A375 (cell line): ENCODE measurements around the gene PDE10A. TPM values are rescaled to one million over a fixed set of nuclear protein-coding genes. Genes with fewer than 3 reads are reported as not detected.

Source experiments
- small RNA-seq: library from RNA; depleted of rRNA; stranded (forward); fragments of <200 nt; gene quantifications from one replicate; pipeline ENCODE3, GENCODE V24; 2014
- total RNA-seq: library from RNA; depleted of rRNA; stranded (reverse); fragments of >200 nt; shearing (Covaris generic); gene quantifications from 2 replicates; pipeline ENCODE4 v1.2.3, GENCODE V29; 2014; rRNA removed

PDE10A gene
- total RNA-seq = 66.4 and 71.8 TPM in 2 replicates

DNA sequence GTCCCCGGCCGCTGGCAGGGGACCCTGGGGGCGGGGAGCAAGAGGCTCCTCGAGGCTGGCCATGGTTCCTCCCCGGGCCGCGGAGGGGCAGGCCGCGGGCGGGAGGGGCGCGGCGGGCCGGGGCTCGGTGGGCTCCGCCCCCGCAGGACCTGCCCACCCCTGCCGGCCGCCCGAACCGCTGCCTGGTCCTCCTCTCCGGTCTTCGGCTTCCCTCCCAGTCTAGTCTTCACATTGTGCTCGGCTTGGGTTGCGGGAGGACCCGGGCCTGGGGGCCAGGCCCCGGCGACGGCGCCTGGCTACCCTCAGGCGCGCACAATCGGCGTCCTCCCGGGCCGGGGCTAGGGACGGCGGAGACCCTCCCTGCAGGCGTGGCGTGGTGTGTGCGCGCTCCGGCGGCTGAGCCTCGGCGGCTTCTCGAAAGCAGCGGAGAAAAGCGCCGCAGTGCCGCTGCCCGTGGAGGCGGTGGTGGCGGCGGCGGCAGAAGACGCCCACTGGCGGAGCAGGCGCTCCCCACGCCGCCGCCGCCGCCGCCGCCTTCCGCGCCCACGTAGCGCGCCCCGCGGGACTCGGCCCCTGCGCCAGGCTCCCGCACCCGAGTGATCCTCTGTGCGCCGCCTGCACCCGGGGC, at the start of gene PDE10A:
TSS of gene PDE10A (minus strand) at position 493 of the 628 bp plus-strand sequence. CDS start at position 63, 430 bp downstream.

DNA sequence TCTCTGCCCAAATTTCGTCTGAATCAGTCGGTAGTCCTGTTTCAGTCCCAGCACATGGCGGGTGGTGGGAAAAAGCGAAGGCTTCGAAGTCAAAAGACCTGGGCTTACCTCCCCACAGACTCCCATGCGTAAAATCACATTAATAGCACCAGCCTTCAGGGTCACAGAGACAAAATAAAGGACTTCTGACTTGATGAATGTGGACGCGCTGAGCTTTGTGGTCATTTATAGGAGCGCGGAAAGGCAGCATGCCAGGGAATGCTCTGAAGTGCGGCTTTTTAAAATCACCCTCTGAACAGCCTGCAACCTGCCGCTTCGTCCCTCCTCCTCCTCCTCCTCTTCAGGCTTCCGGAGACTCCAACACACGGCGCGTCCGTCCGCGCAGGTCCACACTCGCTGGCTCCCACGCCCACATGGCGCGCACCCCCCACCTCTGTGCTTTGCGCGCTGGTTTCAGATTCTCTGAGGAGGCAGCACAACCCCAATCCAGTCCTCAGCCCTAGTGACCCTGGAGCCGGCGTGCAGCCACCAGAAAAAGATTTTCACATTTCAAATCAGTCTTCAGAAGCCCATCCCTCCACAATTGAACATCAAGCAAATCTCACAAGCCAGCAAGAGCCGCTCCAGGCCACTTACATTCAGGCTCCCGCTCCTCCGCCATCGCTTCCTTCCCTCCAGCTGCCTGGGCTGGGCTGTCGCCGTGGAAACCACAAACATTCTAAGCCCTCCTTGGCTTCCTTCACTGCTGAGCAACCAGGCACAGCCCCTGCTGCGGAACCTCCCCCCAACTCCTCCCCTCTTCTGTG, 353.9 kb downstream of the PDE10A start, which contains the start of gene C6orf118:
TSS of gene C6orf118 (minus strand) at position 680 of the 806 bp plus-strand sequence. CDS start at position 661, 19 bp downstream.

Small RNA genes within 50 kb of the gene (small RNA-seq; reads per million reads assigned to genes)
- 2.9 reads per million, percentile 79 among the genes with 10 or more reads in this experiment for gene RNA5SP226
